HG02981 (cell line): ENCODE data around the gene FEM1A.
A peak's percentile ranks its signal among the peaks of the same experiment; 100 is the strongest.
"Not testable (repeated sequence)": the region's sequence is repeated elsewhere in the genome, so short reads cannot be mapped to it uniquely, and the experiment has no call there.

Source experiments
- ATAC-seq: cut with Tn5 transposase; IDR thresholded peaks from one replicate; pipeline ENCODE4 v1.9.1; 2021; ENCODE audit warnings: mild to moderate bottlenecking, moderate library complexity; ENCODE audit not compliant: unreplicated experiment

Gene FEM1A

GRCh38 chr19:4791183-4792018 is at the start of gene FEM1A:
FEM1A (plus strand) TSS chr19:4791734; CDS start chr19:4791855, 121 bp downstream.
- ATAC-seq = peak; percentile 93

- ATAC-seq = no peak
Measured at GRCh38 chr19:4742723-4743646, 48.5 kb upstream of the FEM1A start.

GRCh38 chr19:4744451-4745174 is 46.9 kb upstream of the FEM1A start:
- no peak for ATAC-seq

DNA sequence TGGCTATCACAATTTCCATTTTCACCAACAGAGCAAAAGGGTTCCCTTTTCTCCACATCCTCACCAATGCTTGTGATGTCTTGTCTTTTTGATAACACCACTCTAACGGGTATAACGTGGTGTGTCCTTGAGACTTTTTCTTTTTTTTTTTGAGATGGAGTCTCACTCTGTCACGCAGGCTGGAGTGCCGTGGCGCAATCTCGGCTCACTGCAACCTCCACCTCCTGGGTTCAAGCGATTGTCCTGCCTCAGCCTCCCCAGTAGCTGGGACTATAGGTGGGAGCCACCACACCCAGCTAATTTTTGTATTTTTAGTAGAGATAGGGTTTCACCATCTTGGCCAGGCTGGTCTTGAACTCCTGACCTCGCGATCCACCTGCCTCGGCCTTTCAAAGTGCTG is 46.4 kb upstream of the FEM1A start:
- ATAC-seq = not testable (repeated sequence)

- no peak for ATAC-seq
Measured at GRCh38 chr19:4745986-4746385, 45.5 kb upstream of the FEM1A start.

DNA sequence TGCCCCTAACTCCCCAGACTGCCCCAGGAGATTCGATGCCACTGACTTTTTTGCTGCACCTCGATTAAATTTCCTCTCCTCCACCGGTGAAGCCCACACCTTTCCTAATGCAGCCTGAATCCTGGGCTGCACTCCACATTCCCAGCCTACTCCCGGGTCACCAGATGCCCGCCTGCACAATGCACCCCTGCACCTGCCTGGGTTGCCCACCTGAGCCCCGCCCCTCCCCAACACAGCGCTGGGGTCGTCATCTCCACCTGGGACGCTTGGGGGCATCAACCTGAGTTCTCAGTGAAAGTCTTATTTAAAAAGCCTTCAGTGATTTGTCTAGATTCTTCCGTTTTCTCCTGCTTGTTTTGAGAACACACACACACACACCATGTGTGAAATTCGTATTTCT is 43.3 kb upstream of the FEM1A start:
- ATAC-seq = no peak

- no peak for ATAC-seq
Measured at GRCh38 chr19:4748589-4748988, 42.9 kb upstream of the FEM1A start.

DNA sequence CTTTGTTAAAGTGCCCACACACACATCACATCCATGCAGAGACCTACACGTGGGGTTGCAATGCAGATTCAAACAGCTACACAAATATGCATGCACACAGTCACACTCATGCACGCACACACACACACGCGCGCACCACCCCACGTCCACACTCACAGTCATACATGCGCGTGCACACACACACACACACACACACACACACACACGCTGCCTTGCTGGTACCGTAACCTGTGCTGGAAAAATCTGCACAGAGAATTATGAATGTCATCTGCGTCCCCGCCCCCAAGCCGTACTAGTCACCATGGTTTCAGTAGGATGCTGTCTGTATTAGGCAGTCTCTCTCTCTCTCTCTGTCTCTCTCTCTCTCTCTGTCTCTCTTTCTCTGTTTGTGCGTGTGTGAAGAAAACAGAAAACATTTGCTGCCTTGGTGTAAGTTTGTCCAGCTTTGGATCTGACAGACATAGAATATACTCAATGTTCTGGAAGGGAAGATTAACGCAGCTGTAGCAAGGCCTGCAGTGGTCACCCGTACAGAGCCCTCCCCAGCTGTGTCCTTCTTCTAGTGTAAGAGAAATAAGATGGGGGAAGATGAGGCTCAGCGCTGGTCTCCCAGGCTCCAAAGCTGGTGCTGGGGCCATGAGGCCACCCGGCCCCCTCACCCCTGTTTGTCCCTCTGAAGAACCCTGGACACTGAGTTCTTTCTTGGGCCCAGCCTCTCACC is 41.5 kb upstream of the FEM1A start:
- ATAC-seq = no peak

GRCh38 chr19:4754248-4754647 is 37.3 kb upstream of the FEM1A start:
- no peak for ATAC-seq

DNA sequence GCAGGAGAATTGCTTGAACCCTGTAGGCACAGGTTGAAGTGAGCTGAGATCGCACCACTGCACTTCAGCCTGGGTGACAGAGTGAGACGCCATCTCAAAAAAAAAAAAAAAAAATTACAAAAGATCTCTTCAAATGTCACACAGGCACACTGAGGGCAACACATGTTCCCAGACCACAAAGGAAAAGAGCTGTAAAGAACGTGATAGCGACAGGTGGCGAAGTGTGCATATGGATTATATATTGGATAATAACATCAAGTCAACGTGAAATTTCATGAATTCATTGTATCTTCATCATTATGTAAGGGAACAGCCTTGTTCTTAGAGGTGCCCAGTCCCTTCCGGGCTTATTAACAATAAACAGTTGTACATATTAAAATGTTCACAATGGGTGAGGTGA is 36.1 kb upstream of the FEM1A start:
- ATAC-seq = no peak

DNA sequence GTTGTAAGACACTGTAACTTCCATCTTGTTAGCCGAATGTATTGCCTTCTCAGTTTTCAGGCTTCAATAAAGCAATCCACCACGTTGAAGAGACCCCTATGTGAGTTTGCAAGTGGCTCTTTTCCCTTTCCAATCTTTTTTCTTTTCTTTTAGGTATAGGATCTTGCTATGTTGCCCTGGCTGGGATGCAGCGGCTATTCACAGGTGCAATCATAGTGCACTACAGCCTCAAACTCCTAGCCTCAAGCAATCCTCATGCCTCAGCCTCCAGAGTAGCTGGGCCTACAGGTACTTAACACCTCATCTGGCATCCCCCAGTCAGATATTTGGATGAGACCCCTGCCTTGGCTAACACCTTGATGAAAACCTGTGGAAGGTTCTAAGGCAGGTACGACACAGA is 33.5 kb upstream of the FEM1A start:
- no peak for ATAC-seq

DNA sequence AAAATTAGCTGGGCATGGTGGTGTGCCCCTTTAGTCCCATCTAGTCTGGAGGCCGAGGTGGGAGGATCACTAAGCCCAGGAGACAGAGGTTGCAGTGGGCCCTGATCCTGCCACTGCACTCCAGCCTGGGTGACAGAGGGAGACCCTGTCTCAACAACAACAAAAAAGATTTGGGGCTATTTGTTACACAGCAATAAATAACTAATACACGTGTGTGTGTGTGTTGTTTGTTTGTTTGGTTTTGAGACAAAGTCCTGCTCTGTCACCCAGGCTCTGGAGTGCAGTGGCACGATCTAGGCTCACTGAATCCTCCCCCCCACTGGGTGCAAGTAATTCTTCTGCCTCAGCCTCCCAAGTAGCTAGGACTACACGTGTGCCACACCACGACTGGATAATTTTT is 32.9 kb upstream of the FEM1A start:
- no peak for ATAC-seq

DNA sequence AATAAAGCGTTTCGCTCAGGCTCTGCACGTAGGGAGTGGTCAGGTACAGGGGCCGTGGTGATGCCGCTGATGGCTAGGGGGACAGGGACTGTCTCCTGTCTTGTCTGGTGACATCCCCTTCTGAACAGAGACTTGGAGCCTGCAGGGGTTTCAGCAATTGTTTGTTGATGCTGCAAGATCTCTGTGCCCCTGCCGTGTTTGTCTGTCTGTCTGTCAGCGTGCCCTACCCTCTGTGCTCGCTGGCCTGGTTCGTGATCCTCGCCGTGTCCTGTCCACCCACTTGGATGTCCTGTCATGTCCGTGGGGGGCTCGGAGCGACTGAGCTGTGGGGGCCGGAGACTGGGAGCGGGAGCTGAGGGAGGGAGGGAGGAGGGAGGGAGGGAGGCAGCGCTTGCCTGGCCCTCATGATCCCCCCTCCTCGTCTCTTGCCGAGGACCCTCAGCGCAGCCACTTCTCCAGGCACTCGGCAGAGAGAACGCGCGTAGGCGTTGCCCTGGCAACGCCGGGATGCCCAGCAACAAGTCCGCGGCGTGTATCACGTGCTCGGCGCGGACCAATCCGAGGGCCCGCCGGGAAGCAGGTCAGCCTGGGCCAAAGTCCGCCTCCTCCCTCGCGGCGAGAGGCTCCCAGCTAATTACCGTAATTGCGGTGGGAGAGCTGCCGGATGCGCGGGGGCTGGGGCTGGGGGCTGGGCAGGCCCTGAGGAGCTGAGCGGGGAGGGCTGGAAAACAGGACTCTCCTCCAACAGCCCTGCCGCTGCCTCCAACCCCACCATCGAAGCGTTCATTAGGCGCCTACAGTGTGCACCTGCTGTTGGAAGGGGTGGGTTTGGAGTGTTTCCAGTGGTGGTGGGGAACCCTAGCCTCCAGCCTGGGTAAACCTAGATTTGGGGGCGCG is 31.9 kb upstream of the FEM1A start:
- peak; percentile 68 for ATAC-seq

DNA sequence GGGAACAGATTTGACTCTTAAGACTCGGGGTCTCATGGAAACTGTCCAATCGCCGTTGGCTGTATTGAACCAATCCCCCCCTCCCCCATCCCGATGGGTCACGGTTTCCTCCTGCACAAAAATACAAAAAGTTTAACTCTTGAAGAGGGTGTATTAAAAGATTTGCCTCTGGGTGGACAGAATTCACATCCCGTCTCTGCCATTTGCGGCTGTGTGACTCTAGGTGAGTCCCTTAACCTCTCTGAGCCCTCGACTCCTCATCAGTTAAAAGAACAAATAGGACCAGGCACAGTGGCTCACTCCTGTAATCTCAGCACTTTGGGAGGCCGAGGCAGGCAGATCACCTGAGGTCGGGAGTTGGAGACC is 31.3 kb upstream of the FEM1A start:
- ATAC-seq = no peak

DNA sequence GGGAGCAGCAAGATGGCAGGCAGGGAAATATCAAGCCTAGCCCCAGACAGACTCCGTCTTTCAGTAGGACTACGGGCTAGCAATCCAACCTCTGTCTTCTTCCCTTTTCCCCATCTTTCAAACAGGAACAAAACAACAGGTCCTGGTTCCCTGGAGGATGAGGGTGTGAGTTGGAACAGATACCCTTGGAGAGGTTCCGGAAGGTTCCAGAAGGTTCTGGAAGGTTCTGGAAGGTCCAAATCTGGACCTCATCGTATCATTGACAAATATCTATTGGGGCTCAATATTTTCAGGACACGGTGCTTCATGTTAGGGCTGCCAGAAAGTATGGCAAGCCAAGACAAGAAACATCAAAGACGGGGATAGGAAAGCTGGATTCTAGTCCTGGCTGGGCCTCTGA is 28.5 kb upstream of the FEM1A start:
- ATAC-seq = no peak

DNA sequence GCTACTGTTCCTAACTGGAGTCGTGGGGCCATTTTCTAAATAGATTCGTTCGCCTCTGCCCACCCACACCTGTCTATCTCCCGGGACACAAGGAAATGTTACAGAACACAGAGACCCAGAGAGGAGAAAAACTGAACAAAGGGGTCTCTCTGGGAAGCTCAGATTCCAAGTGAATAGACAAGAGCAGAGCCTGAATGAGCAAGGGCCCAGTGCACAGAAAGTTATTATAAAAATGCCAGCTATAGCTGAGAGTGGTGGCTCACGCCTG is 27.2 kb upstream of the FEM1A start:
- no peak for ATAC-seq

GRCh38 chr19:4768934-4769777 is 22.4 kb upstream of the FEM1A start:
- no peak for ATAC-seq

- no peak for ATAC-seq
Measured at GRCh38 chr19:4772566-4772965, 19.0 kb upstream of the FEM1A start.

- no peak for ATAC-seq
Measured at GRCh38 chr19:4773047-4773640, 18.4 kb upstream of the FEM1A start.
